Activated T-cell treated with anti-CD3 and anti-CD28 coated beads, Interleukin-2, amount 50 U/mL, for 72 hours (primary cell): ENCODE measurements around the gene NRG2. TPM values are rescaled to one million over a fixed set of nuclear protein-coding genes. Genes with fewer than 3 reads are reported as not detected.
A peak's percentile ranks its signal among the peaks of the same experiment; 100 is the strongest.

ENCODE experiments used
- ATAC-seq, 2 donors: fragments of 150-1000 bp; cut with Tn5 transposase; replicated peaks in 1 of 2; 2 replicates each; pipeline ENCODE4 v1.10.0; 2021; ENCODE audit warnings: moderate library complexity in 2 of 2, mild to moderate bottlenecking in 1 of 2
- DNase-seq, 2 donors: peaks; one replicate each; pipeline ENCODE4 v3.0.0; 2021 to 2022; ENCODE audit warnings: mixed read lengths in 1 of 2
- H3K27ac Mint-ChIP-seq: one replicate; pipeline ENCODE4 v1.8.0; 2022; ENCODE audit warnings: mild to moderate bottlenecking, moderate library complexity, mixed read lengths
- H3K27me3 Mint-ChIP-seq: one replicate; pipeline ENCODE4 v1.8.0; 2022; ENCODE audit warnings: low read depth, mixed read lengths
- H3K36me3 Mint-ChIP-seq, 2 donors: one replicate each; pipeline ENCODE4 v1.8.0; 2022; ENCODE audit warnings: mixed read lengths in 2 of 2, mild to moderate bottlenecking in 1 of 2; ENCODE audit not compliant: insufficient read depth in 2 of 2
- H3K4me1 Mint-ChIP-seq: one replicate; pipeline ENCODE4 v1.8.0; 2022; ENCODE audit warnings: low read depth, mixed read lengths
- H3K4me3 Mint-ChIP-seq, 2 donors: one replicate each; pipeline ENCODE4 v1.8.0; 2022; ENCODE audit warnings: mild to moderate bottlenecking in 2 of 2, mixed read lengths in 2 of 2, moderate library complexity in 2 of 2
- H3K9me3 Mint-ChIP-seq, 2 donors: one replicate each; pipeline ENCODE4 v1.8.0; 2022; ENCODE audit warnings: mixed read lengths in 2 of 2
- total RNA-seq, 2 donors: library from RNA; stranded (reverse); gene quantifications; one replicate each; pipeline ENCODE4 v1.2.3, GENCODE V29; 2022

The NRG2 gene
- total RNA-seq, 2 donors from 2014 or later = 0.07 to 0.23 TPM

DNA sequence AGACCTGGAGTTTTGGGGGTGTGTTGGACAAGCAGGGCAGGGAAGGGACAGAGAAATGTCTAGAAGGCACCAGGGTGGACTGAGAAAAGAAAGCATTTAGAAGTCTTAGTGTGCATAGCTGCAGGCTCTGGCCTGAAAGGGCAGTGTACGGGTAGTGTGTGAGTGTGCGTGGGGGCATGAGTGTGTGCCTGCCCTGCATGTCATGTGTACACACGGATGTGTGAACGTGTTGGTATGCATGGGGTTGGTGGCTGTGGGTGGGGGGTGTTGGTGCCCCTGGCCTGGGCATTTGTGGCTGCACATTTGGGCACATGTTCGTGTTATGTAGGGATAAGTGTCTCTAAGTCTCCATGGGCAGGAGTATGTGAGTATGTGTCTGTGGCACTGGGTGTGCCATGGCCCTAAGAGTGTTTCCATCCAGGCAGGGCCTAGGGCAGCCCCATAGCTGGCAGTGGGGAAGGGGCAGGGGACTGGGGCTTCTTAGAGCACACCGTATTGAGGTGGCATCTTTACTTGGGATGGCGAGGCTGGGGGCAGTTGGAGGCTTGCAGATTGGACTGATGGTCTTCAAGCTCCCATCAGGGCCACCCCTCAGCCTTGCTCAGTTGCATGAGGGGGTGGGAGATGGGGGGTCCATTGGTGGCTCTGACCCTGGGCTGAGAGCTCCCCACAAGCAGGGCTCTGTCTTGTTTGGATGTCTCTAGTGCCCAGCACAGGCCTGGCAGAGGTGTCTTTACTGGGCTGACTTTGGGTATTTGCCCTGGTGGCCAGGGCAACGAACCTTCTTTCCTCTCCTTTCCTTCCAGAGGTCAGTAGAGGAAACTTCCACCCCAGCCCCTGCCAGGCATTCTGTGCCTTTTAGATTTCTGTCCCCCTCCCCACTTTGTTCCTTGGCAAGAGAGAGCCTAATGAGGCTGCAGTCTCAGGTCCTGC lies 232.5 kb downstream of the NRG2 start:
- H3K36me3 Mint-ChIP-seq = no peaks in the 10 kb centered on the region
- H3K4me1 Mint-ChIP-seq = no peaks in the 10 kb centered on the region
- ATAC-seq = no peak
- DNase-seq = no peak
- H3K4me3 Mint-ChIP-seq = no peak overlapping the region
- H3K27me3 Mint-ChIP-seq = no peaks in the 10 kb centered on the region
- no peaks in the 10 kb centered on the region for H3K9me3 Mint-ChIP-seq
- H3K27ac Mint-ChIP-seq = no peak overlapping the region

DNA sequence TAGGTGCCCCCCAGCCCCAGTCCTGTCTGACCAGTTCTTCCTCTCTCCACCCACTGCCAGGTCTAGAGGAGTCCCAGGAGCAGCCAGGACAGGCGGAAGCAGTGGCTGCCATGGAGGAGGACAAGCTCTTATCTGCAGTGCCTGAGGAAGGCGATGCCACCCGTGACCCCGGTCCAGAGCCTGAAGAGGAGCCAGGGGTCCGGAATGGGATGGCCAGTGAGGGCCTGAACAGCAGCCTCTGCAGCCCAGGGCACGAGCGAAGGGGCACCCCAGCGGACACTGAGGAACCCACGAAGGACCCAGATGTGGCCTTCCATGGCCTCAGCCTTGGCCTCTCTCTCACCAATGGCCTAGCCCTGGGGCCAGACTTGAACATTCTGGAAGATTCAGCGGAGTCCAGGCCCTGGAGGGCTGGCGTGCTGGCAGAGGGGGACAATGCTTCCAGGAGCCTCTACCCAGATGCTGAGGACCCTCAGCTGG lies 233.7 kb downstream of the NRG2 start:
- no peak for DNase-seq
- H3K27ac Mint-ChIP-seq = no peak overlapping the region
- no peaks in the 10 kb centered on the region for H3K4me1 Mint-ChIP-seq
- no peaks in the 10 kb centered on the region for H3K9me3 Mint-ChIP-seq
- ATAC-seq = no peak
- no peak overlapping the region for H3K4me3 Mint-ChIP-seq
- no peaks in the 10 kb centered on the region for H3K36me3 Mint-ChIP-seq
- H3K27me3 Mint-ChIP-seq = no peaks in the 10 kb centered on the region

DNA sequence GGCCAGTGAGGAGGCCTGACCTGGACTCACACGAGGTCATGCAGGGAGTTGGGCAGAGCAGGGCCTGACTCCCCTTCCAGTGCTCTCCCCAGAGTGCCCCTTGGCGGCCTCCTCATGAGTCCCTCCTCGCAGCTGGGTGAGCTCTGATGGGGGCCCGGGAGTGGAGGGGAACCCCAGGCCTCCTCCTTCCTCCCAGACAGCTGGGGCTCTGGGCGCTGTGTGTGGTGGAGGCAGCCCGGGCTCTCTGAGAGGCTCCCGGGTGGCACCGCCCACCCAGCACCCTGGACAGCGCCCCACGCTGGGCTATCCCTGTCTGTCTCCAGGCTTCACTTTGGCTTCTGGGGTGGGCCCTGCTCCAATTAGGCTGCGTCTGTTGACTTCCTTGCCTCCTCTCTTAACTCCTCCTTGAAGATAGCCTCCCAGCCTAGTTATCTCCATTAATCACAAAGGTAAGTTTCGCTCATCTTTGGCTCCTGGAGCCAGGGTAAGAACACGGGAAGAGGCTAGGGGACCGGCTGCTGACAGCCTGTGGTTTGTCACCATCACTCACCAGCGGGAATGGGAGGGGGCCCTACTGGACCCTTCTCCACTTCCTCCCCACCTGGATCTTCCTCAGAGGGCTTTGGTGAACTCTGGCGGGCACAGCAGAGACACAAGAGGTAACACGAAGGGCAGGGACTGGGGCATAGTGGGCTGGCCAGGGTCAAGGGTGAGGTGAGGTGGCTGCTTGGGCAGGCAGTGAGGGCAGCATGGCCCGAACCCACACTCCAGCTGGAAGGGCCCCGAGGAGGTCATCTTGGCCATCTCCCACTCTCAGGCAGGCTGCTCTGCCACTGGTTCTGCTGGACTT lies 234.4 kb downstream of the NRG2 start:
- Mint-ChIP-seq H3K9me3 (no peaks in the 10 kb centered on the region), H3K4me3 (no peak overlapping the region), H3K27ac (no peak overlapping the region), H3K4me1 (no peaks in the 10 kb centered on the region), H3K36me3 (no peaks in the 10 kb centered on the region), H3K27me3 (peaks cover 6% of the 10 kb centered on the region)
- ATAC-seq (peak; percentile 43 to 49), DNase-seq (peak; percentile 33 to 46)

DNA sequence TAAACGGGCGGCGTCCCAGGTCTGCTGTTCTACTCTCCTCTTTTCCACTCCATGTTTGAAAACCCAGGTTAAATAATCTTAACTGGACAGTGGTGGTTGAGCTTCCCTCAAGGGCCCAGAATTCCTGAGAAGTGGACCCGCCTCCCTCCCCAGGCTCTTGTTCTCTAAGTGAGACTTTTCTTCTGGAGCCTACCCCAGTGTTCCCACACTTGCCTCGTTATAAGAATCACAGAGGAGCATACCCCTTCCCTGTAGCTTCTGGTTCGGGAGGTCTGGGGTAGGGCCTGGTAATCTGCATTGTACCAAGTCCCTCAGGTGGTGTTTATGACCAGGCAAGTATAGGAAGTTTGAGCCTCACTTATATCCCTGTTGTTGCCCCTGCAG lies 235.5 kb downstream of the NRG2 start:
- Mint-ChIP-seq H3K4me3 (no peak overlapping the region), H3K36me3 (no peaks in the 10 kb centered on the region), H3K27me3 (peaks cover 9% of the 10 kb centered on the region), H3K4me1 (no peaks in the 10 kb centered on the region), H3K27ac (no peak overlapping the region), H3K9me3 (no peaks in the 10 kb centered on the region)
- ATAC-seq (no peak), DNase-seq (no peak)

DNA sequence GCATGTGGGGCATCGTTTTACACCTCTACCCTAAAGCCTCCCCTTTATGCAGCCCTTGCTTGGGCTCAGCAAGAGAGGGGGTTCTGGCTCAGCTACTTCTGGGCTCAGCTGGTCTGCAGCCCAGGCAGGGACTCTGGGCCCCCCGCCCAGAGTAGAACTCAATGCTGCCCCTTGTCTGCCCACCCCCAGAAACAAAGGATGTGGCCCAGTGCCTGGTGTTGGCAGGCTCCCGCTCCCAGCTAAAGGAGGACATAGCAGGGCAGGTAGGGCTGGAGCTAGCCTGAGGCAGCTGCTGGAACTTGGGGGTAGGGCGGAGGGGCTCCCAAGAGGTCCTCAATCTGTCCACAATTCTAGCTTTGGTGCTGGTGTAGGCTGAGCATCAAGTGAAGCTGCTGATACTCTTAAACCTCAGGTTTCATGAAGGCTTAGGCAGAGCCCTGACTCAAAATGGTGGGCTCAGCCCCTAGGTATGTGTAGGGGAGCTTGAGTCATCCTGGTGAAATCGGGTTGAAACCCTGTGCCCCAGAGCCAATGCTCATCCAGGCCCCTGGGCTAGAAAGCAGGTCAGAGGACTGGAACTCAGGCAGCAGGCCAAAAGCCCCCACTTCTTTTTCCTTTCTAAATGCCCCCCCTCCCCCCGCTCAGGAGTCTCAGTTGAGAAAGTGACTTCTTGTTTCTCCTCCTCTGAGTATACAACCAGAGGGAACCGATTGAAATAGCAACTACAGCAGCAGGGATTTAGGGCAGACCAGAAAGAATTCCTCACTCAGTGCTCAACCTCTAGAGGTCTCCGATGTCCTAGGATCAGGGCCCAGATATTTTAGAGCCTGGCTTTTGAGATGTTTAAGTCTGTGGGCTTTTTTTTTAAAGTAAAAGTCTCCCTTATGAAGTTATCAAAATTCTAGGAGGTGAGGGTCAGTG lies 236.1 kb downstream of the NRG2 start:
- H3K4me1 Mint-ChIP-seq = no peaks in the 10 kb centered on the region
- no peaks in the 10 kb centered on the region for H3K9me3 Mint-ChIP-seq
- H3K36me3 Mint-ChIP-seq = no peaks in the 10 kb centered on the region
- DNase-seq (no peak), ATAC-seq (peak in 1 of 2 donors; percentile 61)
- no peak overlapping the region for H3K27ac Mint-ChIP-seq
- no peak overlapping the region for H3K4me3 Mint-ChIP-seq
- peaks cover 16% of the 10 kb centered on the region for H3K27me3 Mint-ChIP-seq

DNA sequence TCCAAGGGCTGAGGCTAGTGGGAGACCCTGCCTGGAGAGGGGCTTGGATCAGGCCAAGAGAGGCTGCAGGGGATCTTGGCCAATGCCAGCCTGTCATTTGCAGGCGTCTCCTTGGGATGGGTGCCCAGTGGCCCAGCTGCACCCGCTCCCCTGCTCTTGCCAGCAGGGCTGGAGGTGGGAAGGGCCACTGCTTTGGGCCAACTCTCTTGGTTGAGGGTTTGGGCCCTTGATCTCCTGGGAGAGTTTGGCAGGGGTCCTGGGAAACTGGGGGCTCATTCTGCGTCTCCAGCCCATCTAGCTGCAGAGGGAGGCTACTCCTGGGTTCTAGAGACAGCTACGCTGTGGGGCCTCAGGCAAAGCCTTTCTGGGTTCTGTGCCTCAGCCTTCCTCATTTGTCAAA lies 237.0 kb downstream of the NRG2 start:
- DNase-seq = no peak
- no peaks in the 10 kb centered on the region for H3K9me3 Mint-ChIP-seq
- no peak for ATAC-seq
- H3K4me1 Mint-ChIP-seq = no peaks in the 10 kb centered on the region
- H3K36me3 Mint-ChIP-seq = no peaks in the 10 kb centered on the region
- H3K27me3 Mint-ChIP-seq = peaks cover 24% of the 10 kb centered on the region
- H3K4me3 Mint-ChIP-seq = no peak overlapping the region
- H3K27ac Mint-ChIP-seq = no peak overlapping the region

DNA sequence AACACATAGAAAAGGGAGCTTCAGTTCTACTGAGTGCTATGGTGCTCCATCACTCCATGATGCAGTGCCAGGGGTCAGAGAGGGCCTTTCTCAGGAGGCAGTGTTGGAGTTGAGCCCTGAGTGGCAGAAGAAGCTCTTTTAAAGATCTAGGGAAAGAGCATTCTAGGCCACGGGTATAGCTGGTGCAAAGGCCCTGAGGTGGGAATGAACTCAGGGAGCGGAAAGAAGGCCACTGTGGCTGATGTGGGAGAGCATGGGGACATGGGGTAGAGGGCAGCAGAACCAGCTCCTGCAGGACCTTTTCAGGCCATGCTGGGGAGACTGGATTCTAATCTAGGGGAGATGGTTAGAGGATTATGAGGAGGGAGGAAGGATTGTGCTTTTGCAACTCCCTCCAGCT lies 237.6 kb downstream of the NRG2 start:
- no peak overlapping the region for H3K27ac Mint-ChIP-seq
- H3K4me3 Mint-ChIP-seq = no peak overlapping the region
- no peaks in the 10 kb centered on the region for H3K9me3 Mint-ChIP-seq
- no peaks in the 10 kb centered on the region for H3K36me3 Mint-ChIP-seq
- peaks cover 30% of the 10 kb centered on the region for H3K27me3 Mint-ChIP-seq
- DNase-seq (no peak), ATAC-seq (no peak)
- no peaks in the 10 kb centered on the region for H3K4me1 Mint-ChIP-seq

DNA sequence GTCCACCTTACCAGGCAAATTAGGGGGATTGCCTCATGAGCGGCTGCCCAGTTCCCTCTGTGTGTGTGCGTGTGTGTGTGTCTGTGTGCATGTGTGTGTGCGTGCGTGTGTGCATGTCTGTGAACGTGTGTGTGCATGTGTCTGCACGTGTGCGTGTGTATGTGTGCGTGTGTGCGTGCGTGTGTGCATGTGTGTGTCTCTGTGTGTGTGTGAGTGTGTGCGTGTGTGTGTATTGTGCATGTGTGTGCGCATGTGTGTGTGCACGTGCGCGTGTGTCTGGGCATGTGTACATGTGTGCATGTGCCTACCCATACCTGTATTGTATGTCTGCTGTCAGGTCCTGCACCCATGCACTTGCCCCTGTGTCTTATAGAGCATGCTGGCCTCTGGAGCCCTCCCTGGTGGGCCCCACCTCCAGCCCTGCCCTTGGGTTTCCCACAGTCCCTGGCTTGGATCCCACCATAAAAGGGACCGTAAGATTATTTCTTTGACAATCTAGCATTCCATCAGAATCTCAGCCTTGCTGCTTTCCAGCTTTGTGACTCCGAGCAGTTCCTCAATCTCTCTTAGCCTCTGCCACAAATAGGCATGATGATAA lies 238.2 kb downstream of the NRG2 start:
- Mint-ChIP-seq H3K4me1 (no peaks in the 10 kb centered on the region), H3K27me3 (peaks cover 36% of the 10 kb centered on the region), H3K36me3 (no peaks in the 10 kb centered on the region), H3K4me3 (no peak overlapping the region), H3K9me3 (no peaks in the 10 kb centered on the region), H3K27ac (no peak overlapping the region)
- ATAC-seq = no peak
- DNase-seq = no peak

DNA sequence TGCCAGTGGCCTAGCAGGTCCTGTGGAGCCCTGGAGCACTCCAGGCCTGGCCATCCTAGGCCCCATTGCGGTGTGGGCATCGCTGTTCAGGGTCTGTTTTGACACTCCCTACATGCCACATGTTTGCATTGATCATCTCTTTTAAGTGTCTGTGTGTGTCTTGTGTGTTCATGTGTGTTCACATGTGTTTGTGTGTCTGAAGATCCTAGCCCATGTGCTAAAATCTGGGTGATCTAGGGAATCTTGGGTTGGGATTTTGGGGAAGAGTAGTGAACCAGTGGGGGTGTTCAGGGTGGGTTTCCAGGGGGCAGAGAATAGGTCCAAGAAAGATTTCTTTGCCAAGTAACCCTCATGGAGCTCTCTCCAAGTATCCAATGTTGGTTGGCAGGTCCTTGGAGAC lies 239.1 kb downstream of the NRG2 start:
- no peak for DNase-seq
- Mint-ChIP-seq H3K27me3 (peaks cover 46% of the 10 kb centered on the region), H3K9me3 (no peaks in the 10 kb centered on the region), H3K4me3 (no peak overlapping the region), H3K4me1 (no peaks in the 10 kb centered on the region), H3K27ac (no peak overlapping the region), H3K36me3 (no peaks in the 10 kb centered on the region)
- ATAC-seq = no peak

DNA sequence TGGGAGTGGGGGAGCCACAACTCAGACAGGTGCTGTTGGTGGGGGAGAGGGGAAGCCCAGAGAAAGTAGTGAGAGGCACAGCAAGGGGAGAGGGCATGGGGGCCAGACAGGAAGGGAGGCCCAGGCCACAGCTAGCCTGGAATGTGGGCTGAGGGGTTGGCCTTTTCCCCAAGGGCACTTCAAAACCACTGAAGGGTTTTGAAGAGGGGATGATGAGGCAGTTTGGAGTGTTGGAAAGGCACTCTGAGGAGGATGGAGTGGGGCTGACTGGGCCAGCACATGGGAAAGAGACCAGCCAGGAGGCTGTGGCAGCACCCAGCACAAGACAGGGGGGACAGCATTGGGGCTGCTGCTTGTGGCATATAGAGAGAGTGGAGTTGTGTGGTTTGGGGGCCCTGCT lies 243.7 kb downstream of the NRG2 start:
- peaks cover 83% of the 10 kb centered on the region for H3K27me3 Mint-ChIP-seq
- no peak for DNase-seq
- H3K36me3 Mint-ChIP-seq = no peaks in the 10 kb centered on the region
- H3K4me3 Mint-ChIP-seq = no peak overlapping the region
- H3K4me1 Mint-ChIP-seq = no peaks in the 10 kb centered on the region
- H3K9me3 Mint-ChIP-seq = no peaks in the 10 kb centered on the region
- no peak for ATAC-seq
- no peak overlapping the region for H3K27ac Mint-ChIP-seq

DNA sequence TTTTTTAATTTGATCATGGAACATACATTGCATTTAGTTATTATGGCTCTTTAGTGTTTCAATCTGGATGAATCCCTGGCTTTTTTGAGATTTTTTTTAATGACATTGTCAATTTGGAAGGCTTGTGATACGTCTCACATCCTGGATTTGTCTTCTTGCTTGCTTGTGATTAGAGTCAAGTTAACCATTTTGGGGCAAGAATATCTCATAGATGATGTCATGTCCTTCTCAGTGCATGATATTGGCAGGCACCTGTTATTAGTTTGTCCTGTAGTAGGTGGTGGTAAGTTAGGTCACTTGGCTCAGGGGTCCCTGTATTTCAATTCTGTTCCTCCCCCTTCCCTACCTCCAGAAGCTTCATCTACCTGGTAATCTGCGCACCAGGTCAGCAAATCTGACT lies 244.2 kb downstream of the NRG2 start:
- no peak for DNase-seq

DNA sequence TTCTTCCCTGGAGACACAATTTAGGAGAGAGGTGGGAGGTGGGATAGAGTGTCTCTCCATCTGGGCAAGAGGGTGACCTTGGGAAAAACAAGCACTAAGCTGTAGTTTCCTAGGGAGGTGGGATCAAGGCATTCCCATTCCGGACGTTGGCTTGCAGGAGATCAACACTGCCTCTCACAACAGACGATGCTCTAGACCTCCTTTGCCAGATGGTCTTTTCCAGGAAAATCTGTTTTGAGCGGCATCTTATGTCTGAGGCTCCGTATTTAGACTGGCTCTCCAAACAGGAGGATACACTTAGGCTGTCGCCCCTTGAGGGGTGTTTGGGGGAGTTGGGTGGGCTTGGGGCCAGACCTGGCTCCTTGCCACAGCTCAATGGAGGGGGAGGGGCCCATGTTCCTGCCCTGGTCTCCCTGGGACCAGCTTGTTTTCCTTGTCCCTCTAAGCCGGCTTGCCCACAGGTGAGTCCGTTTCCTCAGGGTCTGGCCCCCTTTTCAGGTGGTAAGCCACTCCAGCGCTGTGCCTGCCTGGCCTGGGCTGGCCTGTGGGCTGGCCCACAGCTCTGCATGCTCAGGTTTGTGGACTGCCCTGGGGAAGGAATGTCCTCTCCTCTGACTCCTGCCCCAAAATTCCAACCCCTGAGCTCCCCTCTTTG lies 245.1 kb downstream of the NRG2 start:
- Mint-ChIP-seq H3K4me3 (no peak overlapping the region), H3K27ac (no peak overlapping the region), H3K27me3 (peaks cover 85% of the 10 kb centered on the region), H3K9me3 (no peaks in the 10 kb centered on the region), H3K36me3 (no peaks in the 10 kb centered on the region), H3K4me1 (no peaks in the 10 kb centered on the region)
- ATAC-seq = no peak
- no peak for DNase-seq

More for the DNA sequence above, 244.2 kb downstream of the NRG2 start:
- no peaks in the 10 kb centered on the region for H3K4me1 Mint-ChIP-seq
- H3K27ac Mint-ChIP-seq = no peak overlapping the region
- H3K36me3 Mint-ChIP-seq = no peaks in the 10 kb centered on the region
- no peak overlapping the region for H3K4me3 Mint-ChIP-seq
- no peaks in the 10 kb centered on the region for H3K9me3 Mint-ChIP-seq
- H3K27me3 Mint-ChIP-seq = peaks cover 83% of the 10 kb centered on the region
- ATAC-seq = no peak
